H1 (cell line): ENCODE results near the gene FOXM1. TPM values are rescaled to one million over a fixed set of nuclear protein-coding genes. Genes with fewer than 3 reads are reported as not detected.

Experiments used
- CTCF ChIA-PET: fragments of 300-600 bp; sonication (Branson Sonifier 250); formaldehyde crosslinking; loops from one replicate; lab custom pipeline; 2021; ENCODE audit not compliant: partially characterized antibody; lab: Charles Lee
- POLR2A ChIA-PET: fragments of 300-600 bp; sonication (Branson Sonifier 250); formaldehyde crosslinking; loops from one replicate; lab custom pipeline; 2021; ENCODE audit warnings: inconsistent platforms; ENCODE audit not compliant: partially characterized antibody; lab: Charles Lee
- DNase-seq, 2 experiments: peaks; one replicate each; pipeline versions ENCODE4 v3.0.0 to v3.0.0-alpha.2; 2010 to 2022; ENCODE audit warnings: low spot score in 2 of 2, low read depth in 1 of 2, mixed read lengths in 1 of 2
- FAIRE-seq: peaks from 2 replicates; lab custom pipeline; 2011; peaks lifted over from hg19 to GRCh38; lab: Jason Lieb, UNC
- H2AFZ ChIP-seq: 2 replicates; pipeline ENCODE4 v1.8.1; 2012; ENCODE audit warnings: low read length, inconsistent platforms
- H2AK5ac ChIP-seq: 2 replicates; pipeline ENCODE4 v1.6.1; 2013; ENCODE audit warnings: low read depth, low read length
- H2BK120ac ChIP-seq: replicated peaks from 2 replicates; pipeline ENCODE3; 2013; ENCODE audit warnings: low read depth, low read length, inconsistent platforms
- H2BK12ac ChIP-seq: 2 replicates; pipeline ENCODE4 v1.6.1; 2013; ENCODE audit warnings: low read depth, low read length
- H2BK15ac ChIP-seq: 2 replicates; pipeline ENCODE4 v1.6.1; 2013; ENCODE audit warnings: low read length
- H2BK20ac ChIP-seq: 2 replicates; pipeline ENCODE4 v1.6.1; 2013; ENCODE audit warnings: low read length
- H2BK5ac ChIP-seq: 2 replicates; pipeline ENCODE4 v1.6.1; 2013; ENCODE audit warnings: low read depth, low read length
- H3K14ac ChIP-seq: 2 replicates; pipeline ENCODE4 v1.6.1; 2013; ENCODE audit warnings: inconsistent platforms; ENCODE audit not compliant: insufficient read length
- H3K18ac ChIP-seq: 2 replicates; pipeline ENCODE4 v1.6.1; 2013; ENCODE audit warnings: low read length; ENCODE audit errors: extremely low read depth
- H3K23ac ChIP-seq: 2 replicates; pipeline ENCODE4 v1.6.1; 2013; ENCODE audit warnings: inconsistent platforms; ENCODE audit not compliant: insufficient read length
- H3K23me2 ChIP-seq: 2 replicates; pipeline ENCODE4 v1.6.1; 2013; ENCODE audit warnings: low read depth, low read length
- H3K27ac ChIP-seq: 2 replicates; pipeline ENCODE4 v1.6.1; 2011; ENCODE audit warnings: low read depth, low read length, inconsistent platforms
- H3K27me3 ChIP-seq, 4 experiments: replicated peaks in 1 of 4; 1 replicate in 1 of 4; 2 replicates in 3 of 4; pipeline versions ENCODE4 v1.6.1 to v1.8.1; 2011 to 2013; ENCODE audit warnings: low read length in 3 of 4, mild to moderate bottlenecking in 3 of 4, inconsistent platforms in 2 of 4, mixed read lengths in 2 of 4, moderate library complexity in 1 of 4; ENCODE audit not compliant: control insufficient read depth in 3 of 4, insufficient read depth in 3 of 4; ENCODE audit errors: extremely low read depth in 1 of 4
- H3K36me3 ChIP-seq, 4 experiments: 2 replicates each; pipeline versions ENCODE4 v1.6.1 to v1.8.1; 2011 to 2013; ENCODE audit warnings: mild to moderate bottlenecking in 4 of 4, low read length in 3 of 4, moderate library complexity in 2 of 4, control low read depth in 1 of 4, inconsistent platforms in 1 of 4; ENCODE audit not compliant: insufficient read depth in 4 of 4, control insufficient read depth in 2 of 4
- H3K4ac ChIP-seq: replicated peaks from 2 replicates; pipeline ENCODE3; 2013; ENCODE audit warnings: low read length, low read depth, mixed read lengths, inconsistent platforms; ENCODE audit not compliant: insufficient read length
- H3K4me1 ChIP-seq, 4 experiments: replicated peaks in 1 of 4; 1 replicate in 1 of 4; 2 replicates in 3 of 4; pipeline versions ENCODE4 v1.6.1 to v1.8.1; 2011 to 2013; ENCODE audit warnings: low read length in 3 of 4, inconsistent platforms in 2 of 4, mixed read lengths in 1 of 4; ENCODE audit not compliant: insufficient read depth in 4 of 4, control insufficient read depth in 3 of 4
- H3K4me2 ChIP-seq, 2 experiments: 2 replicates each; pipeline versions ENCODE4 v1.6.1 to v1.8.1; 2011 to 2013; ENCODE audit warnings: low read depth in 2 of 2, low read length in 2 of 2, control low read depth in 1 of 2, inconsistent platforms in 1 of 2, mild to moderate bottlenecking in 1 of 2; ENCODE audit not compliant: insufficient read depth in 1 of 2
- H3K4me3 ChIP-seq, 4 experiments: fragments of 200-600, 300-600 bp in 1 of 4; sonication (generic), shearing (Covaris generic), sonication (Bioruptor Twin) in 1 of 4; 2 replicates each; pipeline versions ENCODE4 v1.5.1 to v1.8.1; 2011 to 2016; ENCODE audit warnings: low read length in 4 of 4, low read depth in 3 of 4, control low read depth in 2 of 4, inconsistent platforms in 2 of 4, mild to moderate bottlenecking in 2 of 4, mixed read lengths in 1 of 4, moderate library complexity in 1 of 4; ENCODE audit not compliant: insufficient read depth in 2 of 4; ENCODE audit errors: extremely low read depth in 1 of 4
- H3K56ac ChIP-seq: replicated peaks from 2 replicates; pipeline ENCODE3; 2013; ENCODE audit warnings: low read depth, mild to moderate bottlenecking, mixed read lengths, low read length, inconsistent platforms; ENCODE audit not compliant: insufficient read length
- H3K79me1 ChIP-seq: 2 replicates; pipeline ENCODE4 v1.6.1; 2013; ENCODE audit warnings: low read depth, low read length, control low read depth
- H3K79me2 ChIP-seq, 2 experiments: 2 replicates each; pipeline versions ENCODE4 v1.6.1 to v1.8.1; 2012 to 2013; ENCODE audit warnings: low read length in 2 of 2, mild to moderate bottlenecking in 2 of 2, inconsistent platforms in 1 of 2; ENCODE audit not compliant: insufficient read depth in 2 of 2, control insufficient read depth in 1 of 2
- H3K9ac ChIP-seq, 4 experiments: replicated peaks in 1 of 4; 1 replicate in 1 of 4; 2 replicates in 3 of 4; pipeline versions ENCODE4 v1.6.1 to v1.8.1; 2011 to 2013; ENCODE audit warnings: low read depth in 3 of 4, low read length in 3 of 4, control low read depth in 2 of 4, mild to moderate bottlenecking in 2 of 4, moderate library complexity in 2 of 4, inconsistent platforms in 1 of 4; ENCODE audit errors: extremely low read depth in 1 of 4
- H3K9me3 ChIP-seq, 2 experiments: 2 replicates each; pipeline versions ENCODE4 v1.6.1 to v1.8.1; 2012 to 2013; ENCODE audit warnings: mild to moderate bottlenecking in 2 of 2, moderate library complexity in 2 of 2, control low read depth in 1 of 2, inconsistent platforms in 1 of 2, low read depth in 1 of 2, low read length in 1 of 2, mixed read lengths in 1 of 2; ENCODE audit not compliant: insufficient read depth in 2 of 2
- H4K20me1 ChIP-seq, 2 experiments: replicated peaks in 1 of 2; 2 replicates each; pipeline versions ENCODE3 to v1.8.1; 2011 to 2013; ENCODE audit warnings: inconsistent platforms in 2 of 2, low read length in 2 of 2, mild to moderate bottlenecking in 1 of 2; ENCODE audit not compliant: insufficient read depth in 2 of 2, control insufficient read depth in 1 of 2
- H4K5ac ChIP-seq: 2 replicates; pipeline ENCODE4 v1.6.1; 2013; ENCODE audit warnings: low read length, low read depth, mixed read lengths, inconsistent platforms; ENCODE audit not compliant: insufficient read length
- H4K8ac ChIP-seq: 2 replicates; pipeline ENCODE4 v1.8.0; 2013; ENCODE audit warnings: mild to moderate bottlenecking, moderate library complexity, low read length, inconsistent platforms; ENCODE audit not compliant: insufficient read depth; ENCODE audit errors: extremely low read depth
- H4K91ac ChIP-seq: replicated peaks from 2 replicates; pipeline ENCODE3; 2013; ENCODE audit warnings: low read length, mixed read lengths, inconsistent platforms; ENCODE audit not compliant: insufficient read length
- YY1 ChIP-seq: IDR thresholded peaks from 2 replicates; pipeline ENCODE4 v1.6.1; 2011; ENCODE audit warnings: low read depth, mild to moderate bottlenecking, low read length
- WGBS, 2 experiments: shearing (Covaris generic) in 1 of 2; methylation state at CpG; one replicate each; pipeline versions ENCODE4 v1.1.6 to v1.1.7; 2013 to 2015; ENCODE audit warnings: low lambda C conversion rate in 2 of 2, mixed read lengths in 2 of 2, inconsistent platforms in 1 of 2, low coverage in 1 of 2, missing lambda C conversion rate in 1 of 2; ENCODE audit not compliant: insufficient replicate concordance in 2 of 2, insufficient coverage in 1 of 2, insufficient read length in 1 of 2; ENCODE audit errors: extremely low coverage in 1 of 2, missing lambda C conversion rate in 1 of 2; 5-methylcytosine and 5-hydroxymethylcytosine counted together
- polyA plus RNA-seq, 7 experiments: library from polyadenylated mRNA; depleted of rRNA in 3 of 7; stranded (reverse) in 5 of 7; unstranded in 2 of 7; fragments of >200 nt in 5 of 7; fragments of 200-250 nt in 2 of 7; gene quantifications; 1 replicate in 5 of 7; 2 replicates in 1 of 7; 4 replicates in 1 of 7; pipeline versions ENCODE4 v1.2.1 to v1.2.3, GENCODE V29; 2011 to 2013; ENCODE audit warnings: missing spikeins in 2 of 7, mixed read lengths in 2 of 7
- total RNA-seq: library from RNA; stranded (reverse); fragmentation: NEBNext Ultra II Directional; extraction: Animal tissue kit (Norgen Biotek cat#: 25700); gene quantifications from 2 replicates; pipeline ENCODE4 v1.2.1, GENCODE V29; 2021

The FOXM1 gene
- total and polyA plus RNA-seq, 2 of the 8 experiments (the other 6 are each of a cell fraction or from before 2014, with no cell fraction given): 58.1 to 121 TPM

DNA sequence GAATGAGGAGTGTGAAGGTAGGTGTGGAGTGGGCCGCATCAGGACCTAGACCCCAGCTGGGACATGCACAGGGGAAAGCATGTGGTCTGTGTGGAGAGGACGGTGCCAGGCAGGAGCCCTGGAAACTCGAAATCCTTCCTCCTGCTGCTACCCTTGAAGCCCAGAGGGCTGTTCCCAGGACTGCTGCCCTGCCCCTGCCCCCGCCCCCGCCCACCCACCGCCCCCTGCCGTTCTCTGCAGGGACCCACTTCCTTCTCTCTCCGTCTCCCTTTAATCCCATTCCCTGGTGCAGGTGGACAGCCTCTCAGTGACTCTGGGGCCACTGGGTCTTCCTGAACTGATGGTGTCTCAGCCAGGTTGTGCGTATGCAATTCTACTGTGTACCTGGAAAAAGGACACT, 56.5 kb downstream of the FOXM1 start:
- Histone ChIP-seq H2BK120ac (no peak overlapping the region), H4K91ac (no peak overlapping the region), H2BK5ac (no peak overlapping the region), H3K4me1 (peaks cover 0 to 13% (median 6%) of the 10 kb centered on the region in 4 experiments; a peak in 5 of 7 replicates), H3K23ac (no peak overlapping the region), H4K20me1 (peaks cover 0 to 11% of the 10 kb centered on the region in 2 experiments), H3K79me1 (no peaks in the 10 kb centered on the region; the same call in 1 of the 2 replicates), H2BK20ac (no peak overlapping the region), H3K56ac (no peak overlapping the region), H3K4me2 (no peak overlapping the region), H3K27ac (no peak overlapping the region; the same call in 1 of the 2 replicates), H3K4ac (no peak overlapping the region), H4K8ac (no peak overlapping the region; the same call in 1 of the 2 replicates), H3K14ac (no peak overlapping the region), H3K18ac (no peak overlapping the region), H2AK5ac (no peak overlapping the region), H3K36me3 (peaks cover 16 to 55% (median 24%) of the 10 kb centered on the region in 4 experiments; a peak in 7 of 8 replicates), H3K9me3 (no peaks in the 10 kb centered on the region), H3K27me3 (no peaks in the 10 kb centered on the region), H3K79me2 (peaks cover 0 to 4% of the 10 kb centered on the region in 2 experiments; a peak in 1 of 4 replicates), H2BK15ac (no peak overlapping the region), H4K5ac (no peak overlapping the region), H3K23me2 (no peaks in the 10 kb centered on the region), H2BK12ac (no peak overlapping the region), H2AFZ (no peak overlapping the region), H3K9ac (no peak overlapping the region; a peak in 1 of 7 replicates), H3K4me3 (no peak overlapping the region)
- TF ChIP-seq YY1: no peak
- CTCF ChIA-PET: interaction anchor here (0.6 to 3.4 kb wide), 7 partner anchors 7 to 214 kb away, joined by 3 to 12 read pairs (median 4); no protein-coding TSS in a partner anchor
- no peak for DNase-seq
- 69% methylated on average over 7 of the region's 9 CpGs; no CpG with 5 or more reads in 1 of the 2 experiments for WGBS, 2 experiments
- FAIRE-seq: no peak
- POLR2A ChIA-PET: interaction anchor here (0.8 to 8.7 kb wide), 4 partner anchors 7 to 29 kb away, joined by 3 to 58 read pairs (median 11); partner anchors contain the start of genes ITFG2 and NRIP2
